ENCODE results near the gene APBB2.

APBB2 gene

DNA sequence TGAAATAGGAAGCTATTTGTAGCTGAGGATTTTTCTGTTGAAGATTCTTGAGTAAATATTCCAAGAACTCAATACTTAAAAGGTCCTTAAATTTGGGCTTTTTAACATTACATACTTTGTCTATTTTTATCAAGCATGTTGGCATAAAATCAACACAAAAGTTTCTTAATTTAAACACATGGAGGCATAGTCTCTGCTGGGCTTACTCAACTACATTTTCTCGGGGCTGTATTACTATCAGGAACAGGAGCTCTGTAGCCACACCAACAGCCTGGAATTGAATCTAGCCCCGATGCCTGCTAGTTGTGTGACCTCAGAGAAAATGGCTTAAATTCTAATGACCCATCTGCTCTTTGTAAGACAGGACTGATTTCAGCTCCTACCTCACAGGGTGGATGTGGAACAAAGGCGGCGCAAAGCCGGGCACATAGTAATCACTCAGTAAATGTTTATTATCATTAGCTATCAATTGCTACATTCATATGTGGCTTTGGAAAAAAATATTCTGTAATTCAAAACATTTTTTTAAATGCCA, 257.6 kb downstream of the APBB2 start:
- CTCF ChIA-PET = interaction anchor here (0.9 kb wide), 1 partner anchor 20 kb away, joined by 3 read pairs; no protein-coding TSS in a partner anchor
- TF ChIP-seq, protein P1, sequence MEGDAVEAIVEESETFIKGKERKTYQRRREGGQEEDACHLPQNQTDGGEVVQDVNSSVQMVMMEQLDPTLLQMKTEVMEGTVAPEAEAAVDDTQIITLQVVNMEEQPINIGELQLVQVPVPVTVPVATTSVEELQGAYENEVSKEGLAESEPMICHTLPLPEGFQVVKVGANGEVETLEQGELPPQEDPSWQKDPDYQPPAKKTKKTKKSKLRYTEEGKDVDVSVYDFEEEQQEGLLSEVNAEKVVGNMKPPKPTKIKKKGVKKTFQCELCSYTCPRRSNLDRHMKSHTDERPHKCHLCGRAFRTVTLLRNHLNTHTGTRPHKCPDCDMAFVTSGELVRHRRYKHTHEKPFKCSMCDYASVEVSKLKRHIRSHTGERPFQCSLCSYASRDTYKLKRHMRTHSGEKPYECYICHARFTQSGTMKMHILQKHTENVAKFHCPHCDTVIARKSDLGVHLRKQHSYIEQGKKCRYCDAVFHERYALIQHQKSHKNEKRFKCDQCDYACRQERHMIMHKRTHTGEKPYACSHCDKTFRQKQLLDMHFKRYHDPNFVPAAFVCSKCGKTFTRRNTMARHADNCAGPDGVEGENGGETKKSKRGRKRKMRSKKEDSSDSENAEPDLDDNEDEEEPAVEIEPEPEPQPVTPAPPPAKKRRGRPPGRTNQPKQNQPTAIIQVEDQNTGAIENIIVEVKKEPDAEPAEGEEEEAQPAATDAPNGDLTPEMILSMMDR (IDR thresholded peaks at IDR 0.05; ENCODE audit: control extremely low read depth, extremely low read depth, low read depth, missing control alignments) = no peak
- POLR2A ChIA-PET = interaction anchor here (0.6 kb wide), 1 partner anchor 8 kb away, joined by 3 read pairs; no protein-coding TSS in a partner anchor

DNA sequence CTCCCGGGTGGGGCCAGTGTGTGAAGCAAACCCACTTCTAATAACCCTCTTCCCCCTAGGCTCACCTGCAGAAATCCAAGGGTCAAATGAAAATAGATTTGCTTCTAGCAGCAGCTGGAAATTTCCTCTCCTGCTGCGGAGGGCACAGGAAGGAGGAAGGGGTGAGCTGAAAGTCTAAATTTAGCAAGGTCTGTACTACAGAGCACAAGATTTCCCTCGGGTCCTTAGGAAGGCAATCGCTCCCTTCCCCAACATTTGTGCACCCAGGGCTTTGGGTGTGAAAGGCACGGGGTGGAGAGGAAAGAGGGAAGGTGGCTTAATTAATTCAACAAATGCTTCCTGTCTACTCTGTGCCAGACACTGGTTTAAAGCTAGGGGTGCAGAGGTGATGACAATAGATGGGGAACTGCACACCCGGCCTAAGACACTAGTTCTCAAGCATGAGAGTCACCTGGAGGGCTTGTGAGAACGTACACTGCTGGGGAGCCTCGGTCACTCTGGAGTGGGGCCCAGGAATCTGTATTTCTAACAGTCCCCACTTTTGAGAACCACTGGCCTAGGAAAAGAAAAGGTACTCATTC, 260.2 kb downstream of the APBB2 start:
- no peak for DNase-seq (ENCODE audit: extremely low spot score)
- CTCF ChIA-PET = no interaction called here

More for the DNA sequence above, 257.6 kb downstream of the APBB2 start:
- no peak for DNase-seq (ENCODE audit: extremely low spot score)

DNA sequence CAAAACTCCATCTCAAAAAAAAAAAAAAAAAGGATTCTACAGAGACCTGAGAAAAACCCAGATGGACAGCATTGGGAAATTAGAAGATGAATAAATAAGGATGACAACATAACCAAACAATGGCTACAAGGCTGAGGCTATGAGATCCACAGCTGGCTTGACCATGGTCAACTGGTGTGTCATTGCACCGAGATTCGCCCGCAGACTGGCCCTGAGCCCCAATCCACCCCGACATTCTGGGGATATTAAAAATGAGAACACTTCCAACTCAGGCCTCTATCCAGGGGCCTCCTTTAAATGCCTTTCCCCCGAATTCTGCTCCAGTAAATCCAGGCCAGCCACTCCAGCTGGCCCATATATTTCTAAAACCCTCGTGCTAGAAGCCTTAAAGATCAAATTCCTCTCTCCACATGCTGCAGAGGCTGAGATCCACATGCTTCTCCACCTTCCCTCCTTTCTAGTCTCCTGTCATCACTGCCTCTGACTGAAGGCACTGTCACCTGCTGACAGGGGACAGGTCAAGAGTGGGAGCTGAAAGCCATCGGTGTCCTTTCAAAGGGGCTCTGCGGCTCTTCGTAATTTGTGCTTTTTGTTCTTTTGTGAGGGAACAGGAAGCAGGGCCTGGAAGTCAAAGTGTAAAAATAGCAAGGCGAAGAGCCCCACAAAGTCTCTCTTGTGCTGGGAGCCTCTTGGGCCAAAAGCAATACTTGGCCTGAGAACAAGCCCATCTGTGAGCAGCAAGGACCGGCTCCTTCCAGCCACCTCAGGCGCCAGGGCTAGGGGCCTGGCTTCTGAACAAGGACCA, 260.9 kb downstream of the APBB2 start:
- TF ChIP-seq, protein P1 (IDR thresholded peaks at IDR 0.05; ENCODE audit: control extremely low read depth, extremely low read depth, low read depth, missing control alignments) = no peak
- POLR2A ChIA-PET = no interaction called here
- no peak for DNase-seq (ENCODE audit: extremely low spot score)
- CTCF ChIA-PET = interaction anchor here (1.2 kb wide), 2 partner anchors 23 to 25 kb away, joined by 3 read pairs; no protein-coding TSS in a partner anchor

More for the DNA sequence above, 260.2 kb downstream of the APBB2 start:
- TF ChIP-seq, protein P1 (IDR thresholded peaks at IDR 0.05; ENCODE audit: control extremely low read depth, extremely low read depth, low read depth, missing control alignments) = no peak
- POLR2A ChIA-PET = no interaction called here

DNA sequence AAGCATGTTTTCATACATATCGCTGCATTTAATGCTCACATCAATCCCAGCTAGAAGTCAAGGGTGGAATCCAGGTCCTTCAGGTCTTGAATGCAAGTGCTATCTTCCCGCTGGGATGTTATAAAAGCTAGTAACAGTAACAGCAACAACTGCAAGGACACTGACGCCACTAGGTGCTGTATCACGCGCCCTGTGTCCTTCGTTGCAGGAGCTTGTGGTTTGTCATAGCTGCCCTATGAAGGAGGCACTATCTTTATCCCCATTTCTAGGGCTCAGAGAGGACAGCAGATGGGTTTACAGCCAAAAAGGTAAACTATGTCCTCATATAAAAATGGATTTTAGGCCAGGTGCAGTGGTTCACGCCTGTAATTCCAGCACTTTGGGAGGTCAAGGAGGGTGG, 261.7 kb downstream of the APBB2 start:
- CTCF ChIA-PET = interaction anchor here (1.2 kb wide), 2 partner anchors 22 to 24 kb away, joined by 3 read pairs; no protein-coding TSS in a partner anchor
- TF ChIP-seq, protein P1 (IDR thresholded peaks at IDR 0.05; ENCODE audit: control extremely low read depth, extremely low read depth, low read depth, missing control alignments) = no peak
- DNase-seq (ENCODE audit: extremely low spot score) = no peak
- POLR2A ChIA-PET = no interaction called here

DNA sequence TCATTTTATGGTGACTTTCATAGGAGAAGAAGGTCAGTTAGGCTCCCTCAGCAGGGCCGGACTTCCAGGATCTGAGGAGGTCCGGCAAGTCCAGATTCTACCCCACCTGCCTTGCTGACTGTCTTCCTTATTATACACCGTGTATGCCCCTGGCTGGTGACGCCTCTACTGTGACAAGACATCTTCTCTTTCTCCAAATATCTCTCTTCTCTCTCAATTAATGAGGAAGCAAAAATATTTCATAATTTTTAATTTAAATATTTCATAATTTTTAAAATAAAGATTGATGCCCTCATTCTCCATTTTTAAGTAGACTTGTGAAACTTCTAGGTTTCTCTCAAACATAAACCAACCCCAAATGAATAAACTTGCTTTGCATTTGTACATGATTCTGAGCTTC, 262.1 kb downstream of the APBB2 start:
- TF ChIP-seq, protein P1 (IDR thresholded peaks at IDR 0.05; ENCODE audit: control extremely low read depth, extremely low read depth, low read depth, missing control alignments) = no peak
- no peak for DNase-seq (ENCODE audit: extremely low spot score)
- POLR2A ChIA-PET = no interaction called here
- CTCF ChIA-PET = interaction anchor here (1.2 kb wide), 2 partner anchors 21 to 24 kb away, joined by 3 read pairs; no protein-coding TSS in a partner anchor

DNA sequence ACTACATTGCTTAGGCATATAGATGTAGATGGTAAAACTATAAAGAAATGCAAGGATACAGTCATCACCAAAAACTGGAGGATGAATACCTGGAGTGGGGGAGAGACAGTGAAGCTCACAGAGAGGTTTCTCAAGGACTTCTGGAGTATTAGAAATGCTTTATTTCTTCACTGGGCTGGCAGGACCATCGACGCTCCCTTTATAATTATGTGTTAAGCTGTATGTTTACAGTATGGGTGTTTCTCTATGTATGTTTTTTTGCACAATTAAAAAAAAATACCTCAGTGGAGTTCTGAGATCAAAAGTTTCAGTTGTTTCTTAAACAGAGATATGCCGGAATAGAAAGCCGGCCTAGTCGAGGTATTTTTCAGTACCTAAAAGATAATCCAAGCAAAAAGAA, 263.3 kb downstream of the APBB2 start:
- CTCF ChIA-PET = interaction anchor here (1.0 to 1.4 kb wide), 2 partner anchors 24 to 26 kb away, joined by 3 read pairs; no protein-coding TSS in a partner anchor
- POLR2A ChIA-PET = no interaction called here
- TF ChIP-seq, protein P1 (IDR thresholded peaks at IDR 0.05; ENCODE audit: control extremely low read depth, extremely low read depth, low read depth, missing control alignments) = no peak
- no peak for DNase-seq (ENCODE audit: extremely low spot score)

Data from GM10248 (cell line).